Activated CD4-positive, alpha-beta T cell treated with anti-CD3 and anti-CD28 coated beads, Interleukin-2, amount 50 U/mL, for 16 hours (primary cell): ENCODE results near the gene TP53RK.
A peak's percentile ranks its signal among the peaks of the same experiment; 100 is the strongest.
"Not testable (repeated sequence)": the region's sequence is repeated elsewhere in the genome, so short reads cannot be mapped to it uniquely, and the experiment has no call there.

Experiments
- DNase-seq: peaks from one replicate; pipeline ENCODE4 v3.0.0-alpha.2; 2020

TP53RK gene

GRCh38 chr20:46682063-46682821 lies 7.0 kb downstream of the TP53RK start:
- DNase-seq: no peak

GRCh38 chr20:46681032-46681854 lies 8.0 kb downstream of the TP53RK start:
- peak; percentile 70 for DNase-seq

GRCh38 chr20:46680684-46681031 lies 8.6 kb downstream of the TP53RK start:
- no peak for DNase-seq

- DNase-seq: no peak
Observed at GRCh38 chr20:46678516-46678915, 10.7 kb downstream of the TP53RK start.

GRCh38 chr20:46677608-46678007 lies 11.6 kb downstream of the TP53RK start:
- no peak for DNase-seq

GRCh38 chr20:46676649-46677316 lies 12.5 kb downstream of the TP53RK start:
- not testable (repeated sequence) for DNase-seq

GRCh38 chr20:46674253-46675083 lies 14.8 kb downstream of the TP53RK start:
- DNase-seq: no peak

- DNase-seq: no peak
Observed at GRCh38 chr20:46673394-46674252, 15.6 kb downstream of the TP53RK start.

GRCh38 chr20:46672543-46673148 lies 16.6 kb downstream of the TP53RK start:
- DNase-seq: no peak

GRCh38 chr20:46671866-46672542 lies 17.2 kb downstream of the TP53RK start:
- DNase-seq: no peak

GRCh38 chr20:46670585-46671584 lies 18.4 kb downstream of the TP53RK start:
- DNase-seq: no peak

GRCh38 chr20:46670228-46670584 lies 19.0 kb downstream of the TP53RK start:
- DNase-seq: no peak

- DNase-seq: no peak
Observed at GRCh38 chr20:46666818-46667515, 22.3 kb downstream of the TP53RK start.

- no peak for DNase-seq
Observed at GRCh38 chr20:46666306-46666705, 22.9 kb downstream of the TP53RK start.

GRCh38 chr20:46665602-46666001 lies 23.6 kb downstream of the TP53RK start:
- DNase-seq: no peak

- no peak for DNase-seq
Observed at GRCh38 chr20:46663531-46663930, 25.7 kb downstream of the TP53RK start.

- no peak for DNase-seq
Observed at GRCh38 chr20:46661659-46662058, 27.6 kb downstream of the TP53RK start.

GRCh38 chr20:46660487-46660886 lies 28.8 kb downstream of the TP53RK start:
- DNase-seq: no peak

GRCh38 chr20:46657618-46658017 lies 31.6 kb downstream of the TP53RK start:
- DNase-seq: no peak
